T-helper 2 cell treated with Interferon-gamma antibody and Interleukin-4, amounts not matched to agents 100 ng/mL and 5 ng/mL, for 36 hours (primary cell): ENCODE data around the gene CADM1. TPM values are rescaled to one million over a fixed set of nuclear protein-coding genes. Genes with fewer than 3 reads are reported as not detected.

Experiments
- intact Hi-C: fragments of 100-400 bp; cut with micrococcal nuclease; formaldehyde crosslinking; loops from one replicate; pipeline ENCODE4 v1.15.1; 2023
- total RNA-seq: library from RNA; stranded (reverse); gene quantifications from 2 replicates; pipeline ENCODE4 v1.2.3, GENCODE V29; 2022

The CADM1 gene
- total RNA-seq, 1 donor from 2014 or later: 0.91 TPM

DNA sequence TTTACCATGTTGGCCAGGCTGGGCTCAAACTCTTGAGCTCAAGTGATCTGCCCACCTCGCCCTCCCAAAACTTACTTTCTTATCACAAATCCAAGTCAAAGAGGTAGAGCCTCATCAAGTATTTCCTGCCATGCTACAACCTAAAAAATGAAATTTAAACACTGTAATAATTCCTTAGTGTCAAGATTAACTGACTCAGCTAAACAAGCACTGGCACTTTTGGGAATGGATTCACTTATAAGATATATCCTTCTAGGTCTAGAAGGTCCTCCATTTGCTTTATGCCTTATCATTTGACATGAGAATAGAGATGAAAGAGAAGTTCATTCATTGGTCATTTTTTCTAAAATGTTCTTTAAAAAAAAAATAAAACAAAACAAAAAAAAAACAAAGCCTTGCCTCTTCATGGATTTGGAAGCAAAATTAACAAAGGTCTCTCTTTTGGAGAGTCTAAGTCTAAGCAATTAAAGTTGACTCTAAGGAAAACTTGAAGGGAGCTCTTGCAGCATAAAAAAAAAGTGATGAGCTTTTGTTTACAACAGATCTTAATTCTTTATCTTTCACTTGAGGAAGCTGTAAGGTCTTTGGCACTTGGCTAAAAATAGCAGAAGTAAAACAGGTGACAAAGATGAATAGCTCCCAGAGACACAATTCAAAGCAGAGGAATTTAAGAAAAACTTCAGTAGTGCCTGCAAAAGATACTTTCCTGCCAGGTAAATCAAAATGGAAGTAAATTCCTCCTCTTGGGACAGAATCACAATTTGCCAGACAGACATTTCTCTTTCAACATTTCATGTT, 50.3 kb downstream of the CADM1 start:
- intact Hi-C loops: no loop called here

GRCh38 chr11:115452241-115452640, 52.0 kb downstream of the CADM1 start:
- intact Hi-C loops: no loop called here

- intact Hi-C loops: no loop called here
Measured at GRCh38 chr11:115450519-115450918, 53.7 kb downstream of the CADM1 start.

DNA sequence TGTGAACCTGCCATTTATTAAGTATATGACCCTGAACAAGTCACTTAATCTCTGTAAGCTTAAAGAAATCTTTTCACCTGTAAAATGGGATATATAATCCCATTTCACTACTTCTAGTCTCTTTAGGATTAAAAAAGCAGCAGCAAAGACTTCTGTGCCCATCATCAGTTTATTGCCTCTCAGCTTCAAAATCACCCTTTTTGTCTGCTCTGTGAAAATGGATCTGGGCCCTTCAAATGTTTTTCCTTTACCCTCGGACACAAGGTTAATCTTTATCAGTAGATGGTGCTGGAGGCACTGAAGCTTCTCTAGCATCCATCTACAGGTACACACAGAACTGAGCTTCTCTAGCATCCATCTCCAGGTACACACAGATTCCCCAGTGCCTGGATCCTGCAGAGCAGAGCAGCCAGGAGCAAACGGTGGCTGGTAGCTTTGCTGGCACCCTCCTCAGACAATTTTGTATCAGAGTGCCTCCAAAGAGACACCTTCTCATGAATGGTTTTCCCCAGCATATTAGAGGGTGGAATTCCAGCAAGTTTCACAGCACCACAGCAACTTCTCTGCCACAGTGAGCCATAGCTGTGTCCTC, 56.8 kb downstream of the CADM1 start:
- intact Hi-C loops: no loop called here

- intact Hi-C loops: no loop called here
Measured at GRCh38 chr11:115446214-115446613, 58.0 kb downstream of the CADM1 start.

GRCh38 chr11:115444542-115444941, 59.7 kb downstream of the CADM1 start:
- intact Hi-C loops: no loop called here

- intact Hi-C loops: no loop called here
Measured at GRCh38 chr11:115439969-115440540, 64.2 kb downstream of the CADM1 start.

GRCh38 chr11:115439385-115439784, 64.8 kb downstream of the CADM1 start:
- intact Hi-C loops: no loop called here

DNA sequence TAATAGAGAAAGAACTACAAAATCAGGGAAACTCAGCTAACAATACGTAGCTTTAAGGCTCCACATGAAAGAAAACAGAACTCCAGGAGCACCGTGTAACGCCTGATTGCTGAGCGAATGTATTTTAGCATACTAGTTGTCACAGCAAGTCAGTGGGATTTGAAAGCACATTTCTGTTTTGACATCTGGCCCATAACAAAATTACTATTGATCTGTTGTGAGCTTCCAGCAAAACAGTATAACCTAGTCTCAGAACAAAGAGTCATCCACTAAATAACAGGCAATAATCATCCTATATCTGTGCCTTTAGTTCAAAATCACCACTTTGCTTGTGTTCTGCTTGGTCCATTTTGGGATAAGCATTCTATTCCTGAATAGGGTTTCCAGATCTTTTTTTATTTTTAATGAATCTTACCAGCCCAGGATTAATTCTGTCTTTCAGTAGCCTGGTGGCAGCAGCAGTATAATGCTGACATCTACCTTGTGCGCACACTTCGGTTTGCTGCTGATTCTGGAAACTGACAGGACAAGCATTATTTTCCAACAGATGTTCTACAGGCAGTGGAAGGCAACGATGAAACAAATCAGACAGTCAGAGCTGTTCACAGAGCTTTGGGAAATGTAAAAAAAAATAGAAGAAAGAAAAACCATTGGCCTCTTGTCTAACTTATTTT, 66.2 kb downstream of the CADM1 start:
- intact Hi-C loops: no loop called here

- intact Hi-C loops: no loop called here
Measured at GRCh38 chr11:115430345-115430744, 73.9 kb downstream of the CADM1 start.

DNA sequence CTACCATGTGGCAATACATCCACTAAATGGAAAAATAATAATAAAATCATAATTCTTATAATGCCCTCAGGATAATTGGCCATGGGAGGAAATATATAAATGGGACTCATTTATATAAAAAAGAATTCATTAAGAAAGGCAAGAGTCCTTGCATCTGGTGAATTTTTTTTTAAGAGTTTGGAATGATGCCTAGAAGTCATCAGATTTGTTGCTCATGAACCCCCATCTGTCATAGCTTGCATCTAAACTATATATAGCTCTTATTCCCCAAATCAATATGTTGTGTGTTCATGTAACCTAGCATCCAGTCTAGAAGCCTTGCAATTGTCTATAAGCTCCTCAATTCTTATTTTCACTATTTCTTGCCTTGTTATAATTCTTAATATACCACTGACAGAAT, 75.9 kb downstream of the CADM1 start:
- intact Hi-C loops: no loop called here

DNA sequence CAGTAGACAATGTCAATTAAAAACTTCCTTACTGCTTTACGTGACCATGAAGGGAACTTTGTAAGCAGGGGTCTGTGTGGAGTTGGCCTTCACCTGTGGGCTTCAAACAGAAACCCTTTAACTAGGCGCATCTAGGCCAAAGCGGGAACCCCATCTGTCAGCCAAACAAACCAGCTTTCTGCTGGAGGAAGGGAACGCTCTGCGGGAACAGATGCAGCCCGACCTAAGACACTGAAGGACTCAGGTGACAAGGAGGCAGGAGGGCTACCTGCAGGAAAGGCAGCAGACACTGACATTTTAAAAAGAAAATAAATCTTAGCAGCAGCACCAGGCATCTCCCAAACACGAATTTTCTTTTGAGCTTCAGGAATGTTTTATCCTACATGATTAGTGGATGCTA, 78.4 kb downstream of the CADM1 start:
- intact Hi-C loops: no loop called here

DNA sequence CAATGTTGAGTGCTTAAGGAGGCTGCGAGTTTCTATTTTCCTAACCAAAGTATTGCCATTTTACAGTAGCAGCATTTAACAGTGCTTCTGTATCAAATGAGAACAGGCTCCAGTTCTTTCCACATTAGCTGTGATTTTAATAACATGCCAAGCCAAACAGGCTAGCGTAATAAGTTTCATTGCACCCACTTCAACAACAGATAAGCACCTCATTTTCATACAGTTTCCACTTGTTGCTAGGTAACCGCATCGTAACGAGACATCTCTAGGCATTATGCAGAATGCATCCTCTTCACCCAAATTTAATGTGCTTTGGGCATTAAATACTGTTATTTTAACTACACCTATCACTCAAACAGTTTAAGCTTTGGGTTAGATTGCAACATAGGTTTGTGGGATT, 79.0 kb downstream of the CADM1 start:
- intact Hi-C loops: no loop called here

- intact Hi-C loops: no loop called here
Measured at GRCh38 chr11:115423728-115424459, 80.3 kb downstream of the CADM1 start.

- intact Hi-C loops: no loop called here
Measured at GRCh38 chr11:115421992-115422689, 82.1 kb downstream of the CADM1 start.

- intact Hi-C loops: no loop called here
Measured at GRCh38 chr11:115421352-115421991, 82.7 kb downstream of the CADM1 start.

DNA sequence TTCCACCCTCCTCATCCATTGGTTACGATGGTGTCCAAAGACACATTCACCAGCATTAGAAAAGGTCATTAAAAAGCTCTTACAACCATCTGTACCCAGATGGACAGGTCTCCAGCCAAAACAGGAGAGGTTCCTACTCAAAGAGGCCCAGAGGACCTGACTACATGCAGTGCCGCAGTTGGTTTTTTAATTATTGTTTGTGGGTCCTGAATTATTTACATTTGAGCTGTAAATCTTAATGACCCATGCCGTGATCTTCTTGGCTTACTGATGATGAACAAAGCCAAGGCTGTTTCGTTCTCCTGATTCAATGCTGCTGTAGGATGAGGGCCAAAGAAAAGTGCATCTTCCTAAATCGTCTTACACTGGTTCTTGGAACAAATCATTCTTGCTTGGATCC, 83.7 kb downstream of the CADM1 start:
- intact Hi-C loops: no loop called here

- intact Hi-C loops: no loop called here
Measured at GRCh38 chr11:115418626-115419025, 85.6 kb downstream of the CADM1 start.

DNA sequence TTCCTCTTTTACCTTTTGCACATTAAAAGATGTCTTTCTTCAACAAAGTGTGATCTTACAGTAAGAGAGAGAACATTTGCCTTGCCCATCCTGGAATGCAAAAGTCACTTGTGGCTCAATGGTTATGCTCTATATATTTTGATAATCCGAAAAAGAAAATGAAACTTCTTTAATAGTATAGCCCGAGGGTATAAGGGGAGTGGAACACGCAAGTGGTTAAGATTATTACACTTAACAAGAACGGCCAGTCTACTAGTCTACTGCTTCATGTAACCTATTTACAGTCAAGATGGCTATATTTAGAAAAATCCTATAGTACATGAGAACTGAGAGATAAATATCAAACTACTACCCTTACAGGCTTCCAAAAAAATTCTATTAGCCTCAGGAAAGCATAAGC, 86.1 kb downstream of the CADM1 start:
- intact Hi-C loops: no loop called here

GRCh38 chr11:115411120-115411519, 93.1 kb downstream of the CADM1 start:
- intact Hi-C loops: no loop called here
